HFFc6 (cell line): ENCODE measurements around the gene RAD51B. TPM values are rescaled to one million over a fixed set of nuclear protein-coding genes. Genes with fewer than 3 reads are reported as not detected.

Source experiments
- DNase-seq: peaks from one replicate; pipeline ENCODE4 v3.0.0-alpha.2; 2018
- H3K27ac Mint-ChIP-seq: 2 replicates; pipeline ENCODE4 v1.8.0; 2020; ENCODE audit warnings: mild to moderate bottlenecking, mixed read lengths
- H3K27me3 Mint-ChIP-seq: 2 replicates; pipeline ENCODE4 v1.8.0; 2021; ENCODE audit warnings: mild to moderate bottlenecking, moderate library complexity, mixed read lengths; ENCODE audit not compliant: insufficient read depth
- H3K36me3 Mint-ChIP-seq: 2 replicates; pipeline ENCODE4 v1.8.0; 2021; ENCODE audit warnings: low read depth, mixed read lengths
- H3K4me1 Mint-ChIP-seq: 2 replicates; pipeline ENCODE4 v1.8.0; 2020; ENCODE audit warnings: low read depth, mixed read lengths
- H3K4me3 Mint-ChIP-seq: 2 replicates; pipeline ENCODE4 v1.8.0; 2020; ENCODE audit warnings: mild to moderate bottlenecking, moderate library complexity, mixed read lengths
- H3K9me3 Mint-ChIP-seq: 2 replicates; pipeline ENCODE4 v1.8.0; 2020; ENCODE audit warnings: mild to moderate bottlenecking, mixed read lengths
- CTCF ChIP-seq: fragments of 200-600 bp; sonication (generic); IDR thresholded peaks from 2 replicates; pipeline ENCODE4 v1.5.0; 2021; ENCODE audit warnings: antibody characterized with exemption, mild to moderate bottlenecking
- total RNA-seq, 6 experiments: library from RNA; stranded (reverse); fragmentation: NEBNext Ultra II Directional; extraction: Animal tissue kit (Norgen Biotek cat#: 25700); gene quantifications; 2 replicates in 1 of 6; 3 replicates in 5 of 6; pipeline ENCODE4 v1.2.3, GENCODE V29; 2021

RAD51B gene
- total RNA-seq, 6 experiments from 2014 or later, result 7.1 to 12.4 (median 9.6) TPM

DNA sequence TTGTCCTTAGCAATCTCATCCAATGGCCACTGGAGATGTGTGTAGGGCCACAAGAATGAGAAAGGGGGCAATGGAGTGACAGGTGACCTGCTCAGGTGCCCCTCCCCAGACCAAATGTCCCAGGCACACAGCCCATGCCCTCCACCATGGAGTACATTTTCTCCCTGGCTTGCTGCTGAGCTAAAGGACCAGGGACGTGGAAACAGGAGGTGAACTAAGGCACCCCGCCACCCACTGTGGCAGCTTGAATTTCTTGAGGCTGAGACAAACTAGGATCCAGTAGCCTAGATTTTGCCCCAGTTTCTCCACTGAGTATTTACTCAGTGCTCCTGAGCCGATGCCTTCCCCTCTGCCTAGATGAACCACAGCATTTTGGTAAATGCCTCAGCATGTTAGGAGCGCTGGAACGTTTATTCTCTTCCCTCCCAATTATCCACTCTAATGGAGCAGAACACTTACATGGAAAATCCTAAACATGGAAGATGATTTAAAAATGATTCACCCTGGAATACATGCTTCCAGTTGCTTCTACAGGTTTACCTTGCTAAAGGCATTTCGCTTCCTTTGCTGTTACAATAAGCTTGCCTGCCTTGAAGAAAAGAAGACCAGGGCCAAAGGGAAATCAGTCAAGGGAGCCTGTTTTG lies 775.3 kb downstream of the RAD51B start:
- H3K4me3 Mint-ChIP-seq, result no peak overlapping the region
- peaks cover 1% of the 10 kb centered on the region for H3K27me3 Mint-ChIP-seq
- H3K9me3 Mint-ChIP-seq, result no peaks in the 10 kb centered on the region
- H3K4me1 Mint-ChIP-seq, result peaks cover 35% of the 10 kb centered on the region
- H3K36me3 Mint-ChIP-seq, result no peaks in the 10 kb centered on the region
- H3K27ac Mint-ChIP-seq, result no peak overlapping the region
- no peak for TF ChIP-seq CTCF
- DNase-seq, result no peak

- Mint-ChIP-seq H3K4me1 (peaks cover 28% of the 10 kb centered on the region), H3K27ac (no peak overlapping the region), H3K9me3 (no peaks in the 10 kb centered on the region), H3K27me3 (peaks cover 1% of the 10 kb centered on the region), H3K36me3 (no peaks in the 10 kb centered on the region), H3K4me3 (no peak overlapping the region)
- no peak for DNase-seq
- no peak for TF ChIP-seq CTCF
Measured at GRCh38 chr14:68596211-68596610, 776.6 kb downstream of the RAD51B start.

GRCh38 chr14:68596701-68597100 lies 777.1 kb downstream of the RAD51B start:
- no peak overlapping the region for H3K27ac Mint-ChIP-seq
- no peaks in the 10 kb centered on the region for H3K9me3 Mint-ChIP-seq
- no peaks in the 10 kb centered on the region for H3K36me3 Mint-ChIP-seq
- peaks cover 28% of the 10 kb centered on the region for H3K4me1 Mint-ChIP-seq
- no peak overlapping the region for H3K4me3 Mint-ChIP-seq
- H3K27me3 Mint-ChIP-seq, result peaks cover 1% of the 10 kb centered on the region
- no peak for DNase-seq
- TF ChIP-seq CTCF, result no peak

GRCh38 chr14:68598089-68598488 lies 778.5 kb downstream of the RAD51B start:
- no peak overlapping the region for H3K27ac Mint-ChIP-seq
- TF ChIP-seq CTCF, result no peak
- no peaks in the 10 kb centered on the region for H3K36me3 Mint-ChIP-seq
- DNase-seq, result no peak
- no peak overlapping the region for H3K4me3 Mint-ChIP-seq
- peaks cover 28% of the 10 kb centered on the region for H3K4me1 Mint-ChIP-seq
- H3K27me3 Mint-ChIP-seq, result peaks cover 1% of the 10 kb centered on the region
- no peaks in the 10 kb centered on the region for H3K9me3 Mint-ChIP-seq

DNA sequence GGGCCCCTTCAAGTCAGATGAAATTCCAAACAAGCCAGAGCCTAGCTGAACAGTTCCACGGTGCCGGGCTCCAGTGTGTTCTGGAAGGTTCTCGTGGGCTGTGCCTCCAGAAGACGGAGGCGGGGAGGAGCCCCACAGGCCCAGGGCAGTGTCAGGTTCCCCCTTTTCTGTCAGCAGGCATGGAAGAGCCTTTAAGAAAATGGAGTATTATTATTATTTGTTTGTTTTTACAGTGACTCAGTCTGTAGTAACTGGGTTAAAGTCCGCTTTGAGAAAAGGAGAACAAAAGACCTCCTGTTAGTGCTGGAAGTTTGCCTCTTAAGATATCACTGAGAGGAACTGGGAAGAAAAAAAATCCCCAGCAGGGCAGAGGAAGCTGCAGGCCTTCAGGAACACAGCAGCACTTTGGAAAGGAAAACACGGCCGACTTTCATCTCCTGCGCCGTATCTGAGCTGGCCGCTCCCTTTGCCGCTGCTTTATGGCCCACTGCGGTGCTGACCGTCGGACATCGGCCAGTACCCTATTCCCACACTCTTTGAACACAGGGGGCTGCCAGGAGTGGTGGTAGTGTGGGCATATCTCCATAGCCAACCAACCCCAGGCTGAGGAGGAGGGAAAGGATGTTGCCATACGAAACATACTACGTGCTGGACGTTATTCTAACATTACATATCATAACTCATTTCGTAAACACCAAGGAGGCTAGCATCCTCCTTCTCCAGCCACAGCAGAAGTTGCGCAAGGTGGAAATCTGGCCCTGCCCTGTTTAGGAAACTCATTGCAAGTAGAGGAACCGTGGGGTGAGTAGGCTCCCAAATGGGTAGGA lies 779.3 kb downstream of the RAD51B start:
- Mint-ChIP-seq H3K4me3 (no peak overlapping the region), H3K4me1 (peaks cover 25% of the 10 kb centered on the region), H3K27me3 (no peaks in the 10 kb centered on the region; the same call in 1 of the 2 replicates), H3K9me3 (no peaks in the 10 kb centered on the region), H3K36me3 (no peaks in the 10 kb centered on the region), H3K27ac (peak overlapping the region; percentile 36)
- TF ChIP-seq CTCF, result no peak
- peak; percentile 60 for DNase-seq
